Measurements from ENCODE around the gene DZIP3. TPM values are rescaled to one million over a fixed set of nuclear protein-coding genes. Genes with fewer than 3 reads are reported as not detected.
"Not testable (repeated sequence)": the region's sequence is repeated elsewhere in the genome, so short reads cannot be mapped to it uniquely, and the experiment has no call there.

The DZIP3 gene
- total RNA-seq, 1 experiment from 2014 or later, result 17.8 TPM

DNA sequence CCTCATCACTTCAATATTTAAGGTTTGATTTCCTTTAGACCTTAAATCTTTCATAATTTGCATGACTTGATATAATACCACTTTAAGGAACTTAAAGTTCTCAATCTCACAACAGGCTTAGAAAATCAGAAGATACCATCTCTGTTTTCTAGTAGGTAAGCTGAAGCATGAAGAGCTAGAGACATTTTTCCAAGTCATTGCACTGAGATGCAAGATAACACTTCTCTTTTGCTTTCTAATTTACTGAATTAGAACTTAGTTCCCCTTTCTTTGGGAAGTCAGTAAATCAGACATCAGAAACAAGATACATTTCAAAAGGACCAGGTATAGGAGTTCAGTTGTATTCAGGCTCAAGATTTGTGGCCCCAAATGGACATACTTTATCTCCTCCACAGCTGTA, 79.7 kb downstream of the DZIP3 start:
- in situ Hi-C loops (cut with HindIII; ENCODE audit: low sequenced_read_pairs), result no loop called here
- no peak for DNase-seq (ENCODE audit: low spot score)

- in situ Hi-C loops (cut with HindIII; ENCODE audit: low sequenced_read_pairs), result no loop called here
- DNase-seq (ENCODE audit: low spot score), result no peak
These were observed 83.2 kb downstream of the DZIP3 start for GRCh38 chr3:108672701-108673100.

DNA sequence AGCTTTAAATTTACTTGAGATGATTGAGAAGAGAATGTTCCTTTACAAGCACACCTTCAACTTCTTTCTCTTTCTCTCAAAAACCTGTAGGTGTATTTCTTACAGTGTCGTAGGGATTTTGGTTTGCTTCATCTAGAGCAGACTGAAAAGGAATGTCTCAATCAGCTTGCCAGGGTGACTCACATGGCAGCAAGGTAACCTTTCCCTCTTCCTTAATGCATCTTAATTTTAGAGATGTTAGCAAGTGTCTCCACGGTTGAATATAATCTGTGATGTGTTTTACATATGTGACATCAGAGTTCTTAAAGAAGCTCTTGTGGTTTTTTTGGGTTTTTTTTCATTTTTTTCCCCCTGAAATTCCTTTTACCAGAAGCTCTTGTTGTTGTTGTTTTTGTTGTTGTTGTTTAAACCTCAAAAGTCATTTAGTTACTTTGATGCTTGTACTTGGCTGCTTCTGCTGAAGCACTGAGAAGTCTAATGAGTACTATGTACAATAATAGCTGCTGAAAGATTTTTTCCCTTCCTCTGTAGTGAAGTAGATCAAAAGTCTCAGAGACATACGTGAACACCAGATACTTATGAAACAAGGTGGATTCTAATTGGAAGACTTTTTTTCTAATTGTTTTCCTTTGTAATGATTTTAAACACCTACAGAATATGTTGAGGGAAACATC, 84.6 kb downstream of the DZIP3 start:
- in situ Hi-C loops (cut with HindIII; ENCODE audit: low sequenced_read_pairs), result no loop called here
- no peak for DNase-seq (ENCODE audit: low spot score)

- no peak for DNase-seq (ENCODE audit: low spot score)
- in situ Hi-C loops (cut with HindIII; ENCODE audit: low sequenced_read_pairs), result no loop called here
These were observed 88.3 kb downstream of the DZIP3 start for GRCh38 chr3:108677811-108678210.

GRCh38 chr3:108692286-108692685, 102.8 kb downstream of the DZIP3 start:
- DNase-seq (ENCODE audit: low spot score); in situ Hi-C loops (cut with HindIII; ENCODE audit: low sequenced_read_pairs): not testable (repeated sequence)

GRCh38 chr3:108698461-108698860, 108.9 kb downstream of the DZIP3 start:
- in situ Hi-C loops (cut with HindIII; ENCODE audit: low sequenced_read_pairs), result no loop called here
- no peak for DNase-seq (ENCODE audit: low spot score)

DNA sequence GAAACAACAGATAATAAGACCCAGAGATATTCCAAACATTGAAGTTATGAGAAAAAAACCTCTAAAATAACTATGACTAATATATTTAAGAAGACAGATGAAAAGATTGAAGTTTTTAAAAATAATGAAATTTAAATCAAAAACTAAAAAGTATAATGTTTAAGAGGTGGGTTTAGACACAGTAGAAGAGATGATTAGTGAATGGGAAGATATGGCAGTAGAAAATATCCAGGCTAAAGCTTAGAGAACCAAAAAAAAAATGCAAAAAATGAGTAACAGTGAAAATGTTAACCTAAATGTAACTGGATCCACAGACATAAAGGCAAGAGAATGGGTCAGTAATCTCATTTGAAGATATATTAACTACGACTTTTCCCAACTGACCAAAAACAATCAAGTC, 115.5 kb downstream of the DZIP3 start:
- in situ Hi-C loops (cut with HindIII; ENCODE audit: low sequenced_read_pairs), result no loop called here
- DNase-seq (ENCODE audit: low spot score), result no peak

GRCh38 chr3:108713009-108713516, 123.5 kb downstream of the DZIP3 start:
- in situ Hi-C loops (cut with HindIII; ENCODE audit: low sequenced_read_pairs), result no loop called here
- DNase-seq (ENCODE audit: low spot score), result no peak

DNA sequence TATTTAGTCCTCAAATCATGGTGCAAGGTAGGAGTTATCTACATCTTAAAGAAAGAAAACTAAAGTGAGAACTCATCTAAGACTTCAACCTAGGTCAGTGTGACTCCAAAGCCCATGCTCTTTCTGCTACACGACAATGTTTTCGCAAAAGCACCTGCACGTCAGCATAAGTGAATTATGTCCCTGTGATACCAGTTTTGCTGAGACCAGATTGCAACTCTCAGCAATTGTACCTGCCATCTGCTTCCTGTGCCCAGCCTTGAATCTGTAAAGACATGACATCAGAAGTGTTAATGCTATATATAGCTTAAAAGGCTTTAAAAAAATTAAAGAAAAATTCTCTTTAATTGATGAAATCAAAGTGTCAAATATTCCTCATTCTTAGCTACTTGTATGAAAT, 124.3 kb downstream of the DZIP3 start:
- in situ Hi-C loops (cut with HindIII; ENCODE audit: low sequenced_read_pairs), result no loop called here
- DNase-seq (ENCODE audit: low spot score), result no peak

DNA sequence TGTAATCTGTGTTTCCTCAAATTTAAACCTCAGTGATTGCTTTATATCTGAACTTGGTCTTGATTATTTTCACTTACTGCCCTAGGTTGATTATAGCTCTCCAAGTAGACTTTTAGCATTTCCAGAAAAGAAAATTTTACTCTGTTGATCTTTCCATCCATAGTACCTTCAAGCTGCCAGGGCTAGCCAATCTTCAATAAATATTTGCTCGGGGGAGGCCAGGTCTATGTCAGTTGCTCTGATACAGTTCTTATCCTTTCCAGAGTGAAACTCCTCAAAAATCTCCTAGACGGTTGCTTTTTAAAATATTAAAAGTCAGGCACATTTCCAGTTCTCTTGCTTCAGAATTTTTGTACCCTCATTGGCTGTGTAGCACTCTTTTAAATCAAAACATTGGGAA, 128.9 kb downstream of the DZIP3 start:
- in situ Hi-C loops (cut with HindIII; ENCODE audit: low sequenced_read_pairs), result no loop called here
- DNase-seq (ENCODE audit: low spot score), result no peak

DNA sequence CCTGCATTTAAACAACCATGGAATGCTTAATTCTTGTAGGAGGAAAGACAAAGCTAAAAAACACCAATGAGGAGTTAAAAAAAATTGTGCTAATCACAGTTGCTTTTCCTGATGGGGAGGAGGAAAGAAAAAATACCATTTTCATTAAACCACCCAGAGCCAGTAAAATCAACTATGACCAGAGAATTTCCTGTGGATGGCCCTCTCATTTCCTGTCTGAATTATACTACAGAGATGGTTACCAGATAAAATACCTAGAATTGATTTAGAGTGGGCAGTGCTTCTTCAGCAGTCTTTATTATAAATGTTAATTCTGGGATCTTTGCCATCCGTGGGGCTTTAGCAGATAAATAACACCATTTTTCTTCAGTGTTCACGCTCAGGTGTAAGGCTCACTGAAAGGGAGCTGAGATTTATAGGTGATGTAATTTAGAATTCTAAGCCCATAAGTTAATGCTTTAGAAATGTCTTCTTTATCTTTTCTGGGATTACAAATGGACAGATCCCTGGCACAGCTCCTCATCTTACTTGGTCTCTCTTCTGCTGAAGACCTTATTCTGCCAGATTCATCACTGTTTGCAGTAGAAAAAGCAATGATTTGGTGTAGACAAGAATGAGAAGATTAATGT, 129.8 kb downstream of the DZIP3 start:
- DNase-seq (ENCODE audit: low spot score), result no peak
- in situ Hi-C loops (cut with HindIII; ENCODE audit: low sequenced_read_pairs), result no loop called here

- in situ Hi-C loops (cut with HindIII; ENCODE audit: low sequenced_read_pairs), result no loop called here
- no peak for DNase-seq (ENCODE audit: low spot score)
These were observed 133.2 kb downstream of the DZIP3 start for GRCh38 chr3:108722724-108723123.

GRCh38 chr3:108724101-108724500, 134.6 kb downstream of the DZIP3 start:
- DNase-seq (ENCODE audit: low spot score), result no peak
- in situ Hi-C loops (cut with HindIII; ENCODE audit: low sequenced_read_pairs), result no loop called here

DNA sequence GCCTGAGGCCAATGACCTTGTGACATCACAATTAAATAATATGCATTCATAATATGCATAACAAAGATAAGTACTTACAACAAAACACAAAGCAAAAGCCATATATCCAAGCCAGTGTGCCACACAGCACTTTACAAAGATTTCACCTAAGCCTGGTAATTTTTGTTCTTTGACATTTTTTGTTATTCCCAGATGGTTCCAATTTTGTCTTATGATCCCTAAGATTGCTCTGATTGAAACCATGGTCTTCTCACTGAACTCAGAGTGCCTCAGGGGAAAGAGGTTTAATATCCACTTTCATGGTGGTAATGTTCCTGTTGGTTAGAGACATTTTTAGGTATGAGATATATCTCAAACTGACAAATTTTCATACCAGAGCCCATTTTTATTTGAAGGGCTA, 138.6 kb downstream of the DZIP3 start:
- no peak for DNase-seq (ENCODE audit: low spot score)
- in situ Hi-C loops (cut with HindIII; ENCODE audit: low sequenced_read_pairs), result no loop called here

DNA sequence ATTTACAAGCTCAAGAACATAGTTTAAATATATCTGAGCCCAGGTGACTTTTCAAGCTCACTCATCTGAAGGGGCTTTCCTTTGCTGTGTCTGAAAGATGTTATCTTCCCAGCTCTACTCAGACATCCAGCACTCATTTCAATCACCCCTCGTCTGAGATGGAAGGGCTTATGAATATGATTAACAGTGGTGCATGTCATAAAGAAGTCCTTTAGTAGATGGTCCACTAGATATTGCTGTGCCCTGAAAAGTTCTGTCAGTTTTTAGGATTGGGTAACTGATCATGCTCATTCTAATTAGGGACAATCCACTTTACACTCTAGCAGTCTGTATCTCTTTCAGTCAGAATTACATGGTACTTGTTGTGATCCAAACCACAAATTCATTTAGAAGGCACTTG, 139.4 kb downstream of the DZIP3 start:
- no peak for DNase-seq (ENCODE audit: low spot score)
- in situ Hi-C loops (cut with HindIII; ENCODE audit: low sequenced_read_pairs), result no loop called here

- in situ Hi-C loops (cut with HindIII; ENCODE audit: low sequenced_read_pairs), result no loop called here
- DNase-seq (ENCODE audit: low spot score), result no peak
These were observed 147.3 kb downstream of the DZIP3 start for GRCh38 chr3:108736821-108737220.

DNA sequence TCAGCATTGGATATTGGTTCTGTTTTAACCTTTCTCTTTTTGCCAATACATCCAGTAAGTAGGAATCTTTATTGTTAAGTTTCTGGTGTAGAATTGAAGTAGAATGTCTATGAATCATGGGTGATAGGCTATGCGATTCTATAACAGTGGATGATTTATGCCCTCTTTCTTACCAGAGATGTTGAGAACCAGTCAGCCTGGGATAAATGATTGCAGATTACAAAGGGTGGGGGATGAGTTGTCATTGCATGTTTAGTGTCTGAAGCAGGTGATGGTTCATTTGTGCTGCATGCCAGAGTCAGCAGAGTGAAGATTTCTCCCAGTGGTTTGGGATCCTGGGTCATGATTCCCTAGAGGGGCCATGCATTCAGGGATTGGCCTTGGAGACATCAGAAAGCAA, 153.4 kb downstream of the DZIP3 start:
- no peak for DNase-seq (ENCODE audit: low spot score)
- in situ Hi-C loops (cut with HindIII; ENCODE audit: low sequenced_read_pairs), result no loop called here
